HG03432 (cell line): ENCODE results near the gene ZMYND10.
"Not testable (repeated sequence)": the region's sequence is repeated elsewhere in the genome, so short reads cannot be mapped to it uniquely, and the experiment has no call there.

Experiments
- ATAC-seq: cut with Tn5 transposase; IDR thresholded peaks from one replicate; pipeline ENCODE4 v1.9.1; 2021; ENCODE audit warnings: mild to moderate bottlenecking, moderate library complexity; ENCODE audit not compliant: unreplicated experiment

The ZMYND10 gene

DNA sequence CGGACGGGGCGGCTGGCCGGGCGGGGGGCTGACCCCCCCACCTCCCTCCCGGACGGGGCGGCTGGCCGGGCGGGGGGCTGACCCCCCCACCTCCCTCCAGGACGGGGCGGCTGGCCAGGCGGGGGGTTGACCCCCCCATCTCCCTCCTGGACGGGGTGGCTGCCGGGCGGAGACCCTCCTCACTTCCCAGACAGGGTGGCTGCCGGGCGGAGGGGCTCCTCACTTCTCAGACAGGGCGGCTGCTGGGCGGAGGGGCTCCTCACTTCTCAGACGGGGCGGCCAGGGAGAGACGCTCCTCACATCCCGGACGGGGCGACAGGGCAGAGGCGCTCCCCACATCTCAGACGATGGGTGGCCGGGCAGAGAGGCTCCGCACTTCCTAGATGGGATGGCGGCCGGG is 33.5 kb downstream of the ZMYND10 start:
- ATAC-seq: not testable (repeated sequence)

DNA sequence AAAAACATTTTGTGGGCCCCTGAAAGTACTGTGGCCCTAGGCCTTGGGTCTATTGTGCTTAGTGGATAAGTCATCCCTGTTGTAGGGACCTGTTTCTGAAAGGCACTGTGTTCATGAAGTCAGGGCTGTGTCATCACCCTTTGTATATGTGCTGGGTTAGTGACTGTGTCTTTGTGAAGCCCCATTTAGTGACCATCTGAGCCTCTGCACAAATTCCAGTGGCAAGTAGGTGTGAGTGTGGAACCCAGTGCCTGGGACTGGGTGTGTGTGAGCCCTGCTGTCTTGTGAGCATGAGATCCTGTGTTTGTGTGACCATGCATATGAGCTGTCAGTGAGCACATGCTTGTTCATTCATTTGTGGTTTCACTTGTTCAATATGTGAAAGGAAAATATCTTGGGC is 40.9 kb downstream of the ZMYND10 start:
- ATAC-seq: no peak

DNA sequence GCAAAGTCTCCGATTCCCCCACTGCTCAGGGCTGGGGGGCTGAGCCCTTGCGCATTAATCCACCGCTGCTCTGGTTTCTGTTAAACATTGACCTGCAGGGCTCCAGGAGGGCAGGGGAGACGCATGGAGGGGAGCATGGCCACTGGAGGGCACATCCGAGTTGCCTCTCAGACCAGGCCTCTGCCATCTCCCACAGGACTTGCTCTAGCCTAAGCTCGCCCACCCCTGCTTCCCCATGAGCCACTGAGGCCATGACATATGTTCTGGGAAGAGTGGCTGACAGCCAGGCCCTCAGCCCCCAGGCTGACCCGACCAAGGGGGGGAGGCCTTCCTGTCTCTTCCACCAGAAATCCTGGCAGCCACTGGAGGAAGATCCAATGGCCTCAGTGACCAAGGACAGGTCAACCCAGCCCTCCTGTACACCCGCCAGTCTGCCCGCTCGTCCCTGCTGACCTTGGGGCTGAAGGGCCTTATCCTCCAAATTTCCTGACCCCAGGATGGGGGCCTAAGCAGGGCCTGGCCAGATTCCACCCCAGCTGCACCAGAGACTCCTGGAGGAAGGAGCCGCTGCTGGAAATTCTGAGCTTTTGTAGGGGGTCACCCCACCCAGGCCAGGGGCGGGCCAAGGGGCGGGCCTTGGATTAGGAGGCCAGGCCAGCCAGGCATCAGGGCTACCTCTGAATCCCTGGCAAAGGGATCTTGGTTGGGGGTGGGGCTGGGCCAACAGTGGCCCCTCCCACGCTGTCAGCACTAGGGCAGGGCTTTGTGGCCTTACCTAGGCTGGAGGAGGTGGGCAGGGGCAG is 42.3 kb downstream of the ZMYND10 start, which contains the start of gene HYAL1:
Gene HYAL1, minus strand, starts transcription at position 562 of the 803 bp plus-strand sequence. CDS start 618 bp downstream, outside the sequence.
- ATAC-seq: no peak

DNA sequence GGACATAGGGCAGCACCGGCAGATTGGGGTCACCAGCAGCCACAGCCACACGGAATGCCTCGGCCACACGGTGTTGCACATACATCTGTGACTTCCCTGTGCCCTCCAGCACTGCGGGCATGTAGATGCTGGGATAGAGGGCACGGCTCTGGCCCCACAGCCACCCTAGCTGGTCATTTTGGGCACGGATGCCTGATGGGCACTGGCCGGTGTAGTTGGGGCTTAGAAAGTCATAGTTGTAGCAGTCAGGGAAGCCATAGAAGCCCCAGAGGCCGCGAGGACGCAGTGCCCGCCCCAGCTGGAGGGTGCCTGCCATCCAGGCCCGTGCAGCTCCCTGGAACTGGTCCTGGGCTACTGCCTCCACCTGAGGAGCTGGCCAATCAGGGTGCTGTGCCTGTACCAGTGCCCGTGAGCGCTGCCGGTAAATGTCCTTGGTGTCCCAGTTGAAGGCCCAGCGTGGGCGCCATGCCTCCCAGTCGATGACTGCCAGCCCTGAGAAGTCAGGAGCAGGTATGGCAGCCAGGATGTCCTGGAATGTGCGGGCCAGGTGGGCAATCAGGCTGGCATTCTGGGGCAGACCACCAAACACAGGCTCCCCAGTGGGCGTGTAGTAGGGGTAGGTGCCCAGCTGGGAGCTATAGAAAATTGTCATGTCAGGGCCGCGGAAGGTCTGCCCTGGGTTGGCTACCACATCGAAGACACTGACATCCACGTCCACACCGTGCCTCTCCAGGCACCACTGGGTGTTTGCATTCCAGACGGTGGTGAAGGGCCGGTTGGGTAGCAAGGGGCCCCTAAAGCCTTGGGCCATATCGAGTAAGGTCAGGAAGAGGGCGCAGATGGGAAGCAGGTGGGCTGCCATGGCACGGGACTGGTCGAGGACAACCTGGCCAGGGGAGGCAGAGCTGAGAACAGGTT is 43.2 kb downstream of the ZMYND10 start:
- no peak for ATAC-seq

DNA sequence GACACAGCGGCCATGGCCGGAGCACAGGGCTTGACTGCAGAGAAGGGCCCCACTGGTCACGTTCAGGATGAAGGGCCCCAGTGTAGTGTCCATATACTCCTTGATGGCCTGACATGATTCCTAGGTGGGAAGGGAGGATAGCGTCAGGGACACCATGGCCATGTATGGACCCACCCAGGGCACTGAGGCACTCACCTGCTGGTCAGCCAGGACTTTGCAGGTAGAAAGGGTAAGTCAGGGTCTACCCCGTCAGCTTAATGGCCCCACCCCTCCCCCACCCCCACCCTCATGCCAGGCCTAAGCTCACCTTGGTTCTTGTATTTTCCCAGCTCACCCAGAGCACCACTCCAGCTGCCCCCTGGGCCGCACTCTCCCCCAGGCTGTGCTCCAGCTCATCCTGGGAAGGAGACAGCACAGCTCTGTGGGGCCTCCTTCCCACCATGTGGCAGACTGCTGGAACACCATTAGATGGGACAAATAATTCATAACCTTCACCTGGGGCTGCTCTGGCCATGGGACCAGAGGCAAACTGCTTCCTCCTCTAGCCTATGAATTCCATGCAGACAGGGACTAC is 44.8 kb downstream of the ZMYND10 start:
- no peak for ATAC-seq

DNA sequence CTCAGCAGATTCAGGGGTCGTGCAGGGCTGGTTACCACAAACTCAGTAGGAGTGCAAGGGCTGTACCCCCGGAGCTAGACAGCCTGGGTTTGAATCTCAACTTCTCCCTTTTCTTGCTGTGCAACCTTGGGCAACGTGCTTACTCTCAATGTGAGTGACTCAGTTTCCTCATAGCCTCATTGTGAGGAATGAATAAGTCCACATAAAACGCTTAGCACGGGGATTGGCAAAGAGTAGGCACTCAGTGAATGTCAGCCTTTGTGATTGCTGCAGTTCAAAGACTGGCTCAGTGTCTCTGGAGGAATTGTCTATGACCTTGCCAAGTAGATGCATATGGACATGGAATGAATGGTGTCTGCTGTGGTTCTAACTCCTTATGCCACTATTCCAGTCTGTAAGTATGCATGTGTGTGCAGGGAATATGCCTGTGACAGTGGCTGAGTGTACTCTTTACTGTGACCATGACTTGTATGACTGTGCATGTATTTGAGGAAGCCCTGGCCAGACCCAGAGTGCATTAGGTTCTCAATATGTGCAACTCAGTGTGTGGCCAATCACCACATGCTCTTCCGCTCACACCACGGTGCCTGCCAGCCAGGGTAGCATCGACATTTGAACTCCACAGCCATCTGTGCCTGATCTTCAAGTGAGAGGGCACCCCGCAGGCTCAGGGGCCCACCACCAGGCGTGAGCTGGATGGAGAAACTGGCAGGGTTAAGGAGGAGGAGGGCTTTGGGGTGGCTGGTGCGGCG is 45.4 kb downstream of the ZMYND10 start:
- ATAC-seq: no peak

DNA sequence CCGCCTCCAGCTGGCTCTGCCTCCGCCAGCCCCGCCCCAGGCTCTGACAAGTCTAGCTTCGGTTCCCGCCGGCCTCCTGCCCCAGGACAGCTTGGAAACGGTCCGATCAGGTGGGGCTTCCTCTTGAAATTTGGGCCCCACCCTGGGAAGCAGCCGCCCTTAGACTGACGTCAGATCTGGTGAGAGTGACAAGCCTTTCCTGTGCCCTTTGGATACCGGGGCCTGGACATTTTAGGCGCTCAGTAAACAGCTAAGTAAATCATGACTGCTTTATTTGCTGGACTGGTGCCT is 45.9 kb downstream of the ZMYND10 start:
- ATAC-seq: no peak

DNA sequence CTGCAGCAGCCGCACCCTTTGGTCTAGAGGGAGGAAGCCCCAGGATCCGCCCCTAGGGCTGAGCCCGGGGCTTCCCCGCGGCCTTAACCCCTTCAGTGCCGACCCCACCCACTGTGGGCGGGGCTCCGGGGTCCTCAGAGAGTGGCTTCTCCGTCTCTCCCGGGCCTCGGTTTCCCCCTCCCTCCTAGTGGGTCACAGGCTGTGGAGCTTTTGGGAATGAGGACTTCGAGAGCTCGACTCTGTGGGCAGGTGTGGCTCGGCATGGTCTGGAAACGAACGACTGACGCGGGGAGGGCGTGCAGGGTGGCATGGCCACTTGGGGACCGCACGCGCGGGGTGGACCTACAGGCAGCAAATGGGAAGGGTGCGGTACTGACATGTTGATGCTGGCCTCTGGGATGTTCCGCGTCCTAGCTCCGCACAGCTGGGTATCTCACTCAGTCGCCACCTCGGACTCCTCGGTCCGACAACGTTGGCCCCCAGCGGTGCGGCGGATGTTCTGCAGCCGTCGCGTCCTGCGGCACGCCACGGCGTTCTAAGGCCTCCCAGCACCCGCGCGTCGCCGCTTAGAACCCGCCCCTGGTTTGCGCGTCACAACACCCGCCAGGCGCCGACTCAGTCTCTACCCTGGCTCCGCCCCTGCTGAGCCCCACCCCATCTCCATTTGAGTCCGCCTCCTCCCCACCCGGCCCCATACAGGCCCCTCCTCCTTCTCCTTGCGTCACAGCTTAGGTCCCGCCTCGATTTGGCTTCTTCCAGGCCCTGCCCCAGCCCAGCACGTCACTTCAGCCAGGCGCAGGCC is 46.5 kb downstream of the ZMYND10 start, which contains the start of the genes HYAL3 and NAA80:
Gene HYAL3, minus strand, starts transcription at position 570 of the 802 bp plus-strand sequence. CDS start 3,803 bp downstream, outside the sequence.
Gene NAA80, minus strand, starts transcription at position 570 of the 802 bp plus-strand sequence. CDS start 1,942 bp downstream, outside the sequence.
- ATAC-seq: peak; percentile 88

DNA sequence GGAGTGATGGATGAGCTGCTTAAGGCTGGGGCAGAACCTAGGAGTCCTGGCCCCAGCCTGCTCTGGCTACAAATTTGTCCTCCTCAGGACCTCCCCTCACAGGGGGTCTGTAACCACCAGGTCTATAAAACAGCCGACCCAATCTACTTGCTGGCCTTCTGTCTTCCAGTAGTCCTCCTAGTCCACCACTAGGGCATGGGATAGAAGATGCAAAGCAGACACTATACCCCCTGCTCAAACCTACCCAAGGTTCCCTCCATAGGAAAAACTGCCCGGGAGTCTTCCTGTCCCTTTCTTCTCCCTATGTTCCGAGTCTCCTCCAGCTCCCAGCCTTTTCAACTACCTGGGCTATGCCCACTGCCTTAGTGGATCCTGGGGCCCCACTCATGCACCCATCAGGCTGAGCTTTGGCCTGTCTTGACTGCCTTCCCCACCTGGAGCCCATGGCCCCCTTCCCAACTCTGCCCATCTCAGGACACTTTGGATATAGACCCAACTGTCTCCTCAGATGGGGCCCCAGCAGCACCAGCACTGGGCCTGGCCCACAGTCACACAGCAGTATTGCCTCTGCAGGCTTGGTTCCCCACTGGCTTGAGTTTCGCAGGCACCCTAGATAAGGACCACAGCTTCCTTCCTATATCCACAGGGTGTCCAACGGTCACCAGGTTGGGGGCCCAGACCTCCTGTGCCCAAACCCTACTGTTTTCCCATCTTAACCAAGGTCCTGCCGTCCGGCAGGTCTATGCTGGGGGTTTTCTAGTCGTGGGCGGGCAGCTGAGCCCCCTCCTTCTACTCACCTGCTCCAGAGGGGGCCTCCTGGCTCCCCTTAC is 47.4 kb downstream of the ZMYND10 start:
- ATAC-seq: no peak

DNA sequence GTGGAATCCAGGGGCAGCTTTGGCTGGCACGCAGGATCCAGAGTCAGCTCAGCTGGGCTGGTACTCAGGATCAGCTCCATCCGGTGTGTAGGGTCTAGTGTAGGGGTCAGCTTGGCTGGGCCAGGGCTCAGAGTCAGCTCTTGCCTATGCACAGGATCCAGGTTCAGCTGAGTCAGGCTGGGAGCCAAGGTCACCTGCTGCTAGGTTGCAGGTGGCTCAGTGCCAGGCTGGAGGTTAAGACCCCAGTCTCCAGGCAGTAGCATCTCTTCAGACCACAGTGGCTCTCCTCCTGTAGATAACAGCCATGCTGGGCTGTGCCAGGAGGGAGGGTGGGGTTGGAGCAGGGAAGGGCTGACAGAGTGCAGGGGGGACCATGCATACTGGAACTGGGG is 48.2 kb downstream of the ZMYND10 start:
- no peak for ATAC-seq

DNA sequence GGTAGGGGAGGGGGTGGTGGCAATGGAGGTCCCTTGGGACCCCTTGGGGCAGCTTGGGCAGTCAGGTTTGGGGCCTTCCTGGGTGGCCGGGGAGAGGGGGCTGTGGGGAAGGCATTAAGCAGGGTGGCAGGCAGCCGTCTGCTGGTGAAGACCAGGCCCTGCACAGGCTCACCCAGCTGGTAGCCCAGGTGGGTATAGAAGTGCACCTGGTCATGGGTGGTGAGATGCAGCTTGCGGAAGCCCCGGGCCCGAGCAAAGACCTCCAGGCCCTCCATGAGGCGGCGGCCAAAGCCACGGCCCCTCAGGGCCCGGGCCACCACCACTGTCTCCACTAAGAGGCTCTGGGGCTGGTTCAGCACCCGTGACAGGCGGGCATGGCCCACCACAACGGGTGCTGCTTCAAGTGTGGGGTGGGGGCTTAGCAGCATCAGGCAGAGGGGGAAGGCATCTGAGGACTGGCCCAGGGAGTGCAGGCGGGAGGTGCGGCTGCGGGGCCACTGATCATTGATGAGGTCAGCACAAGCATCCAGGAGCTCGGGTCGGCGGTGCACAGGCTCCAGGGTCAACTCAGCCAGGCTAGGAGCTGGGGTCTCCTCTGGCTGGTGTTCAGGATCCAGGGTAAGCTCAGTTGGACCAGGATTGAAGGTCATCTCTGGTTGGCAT is 48.7 kb downstream of the ZMYND10 start:
- ATAC-seq: no peak

DNA sequence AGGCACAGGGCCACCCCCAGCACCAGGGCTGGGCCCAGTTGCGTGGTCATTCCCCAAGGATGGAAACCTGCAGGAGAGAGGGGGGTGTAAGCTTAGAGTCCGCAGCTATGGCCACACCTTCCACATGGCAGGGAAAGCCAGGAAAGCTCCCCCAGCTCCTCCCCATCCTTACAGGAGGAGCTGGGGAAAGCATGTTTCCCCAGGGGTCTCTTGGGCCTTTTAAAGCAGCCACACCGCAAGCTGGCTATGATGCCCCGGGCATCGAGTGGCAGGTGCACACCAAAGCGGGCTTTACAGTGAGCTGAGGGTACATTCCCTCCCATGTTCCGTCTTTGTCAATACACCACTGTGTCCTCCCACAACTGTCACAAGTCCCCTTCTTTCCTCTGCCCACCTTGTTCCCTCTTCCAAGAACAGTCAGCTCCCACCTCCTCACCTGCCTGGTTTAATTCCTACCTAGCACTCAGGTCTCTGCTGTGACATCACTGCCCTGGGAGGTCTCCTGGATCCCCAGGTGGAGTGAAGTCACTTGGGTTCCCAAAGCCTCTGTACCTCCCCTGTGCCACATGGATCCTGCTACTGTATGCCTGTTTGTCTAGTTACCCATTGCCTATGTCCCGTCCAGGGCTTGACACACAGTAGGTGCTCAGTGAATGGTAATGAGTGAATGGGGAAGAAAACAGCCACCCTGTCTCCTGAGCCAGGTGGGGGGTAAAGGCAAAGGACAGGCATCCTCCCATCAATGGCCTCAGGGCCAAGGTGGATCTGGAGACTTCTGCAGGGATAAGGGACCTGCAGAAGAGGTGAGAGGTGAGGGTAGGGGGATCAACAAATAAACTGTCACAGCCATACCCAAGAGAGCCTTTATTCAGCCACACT is 49.7 kb downstream of the ZMYND10 start:
- no peak for ATAC-seq

DNA sequence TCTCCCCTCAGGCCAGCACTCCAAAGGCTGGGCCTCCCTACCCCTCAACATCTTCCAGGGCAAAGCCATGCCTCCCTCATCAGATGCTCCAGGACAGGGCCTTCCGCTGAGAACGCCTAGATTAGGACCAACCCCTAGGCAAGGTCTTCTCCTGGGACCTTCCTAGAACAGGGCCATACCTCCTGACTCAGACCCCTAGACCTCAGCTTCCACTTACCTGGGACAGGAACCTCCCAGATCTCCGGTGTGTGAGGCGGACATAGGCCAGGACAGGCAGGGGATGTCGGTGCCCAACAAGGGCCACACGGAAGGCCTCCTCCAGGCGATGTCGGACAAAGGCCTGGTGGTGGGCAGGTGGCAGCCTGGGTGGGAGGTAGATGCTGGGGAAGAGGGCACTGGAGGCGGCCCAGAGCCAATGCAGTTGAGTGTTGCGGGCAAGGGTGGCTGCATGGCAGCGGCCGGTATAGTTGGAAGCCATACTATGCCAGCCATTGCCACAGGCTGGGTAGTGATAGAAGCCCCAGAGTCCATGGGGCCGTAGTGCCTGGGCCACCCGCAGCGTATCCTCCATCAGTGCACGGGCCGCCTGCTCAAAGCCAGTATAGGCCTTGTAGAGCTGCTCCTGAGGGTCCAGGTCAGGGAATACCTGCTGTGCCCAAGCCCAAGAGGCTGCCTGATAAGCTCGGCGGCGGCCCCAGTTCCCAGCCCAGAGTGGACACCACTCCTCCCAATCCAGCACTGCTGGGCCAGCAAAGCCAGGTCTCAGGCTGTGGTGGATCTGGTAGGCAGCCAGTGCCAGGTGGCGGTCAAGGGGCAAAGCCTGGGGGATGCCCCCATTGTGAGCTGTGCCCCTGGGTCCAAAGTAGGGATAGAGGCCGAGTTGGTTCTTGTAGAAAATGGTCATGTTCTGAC is 50.8 kb downstream of the ZMYND10 start:
- no peak for ATAC-seq

DNA sequence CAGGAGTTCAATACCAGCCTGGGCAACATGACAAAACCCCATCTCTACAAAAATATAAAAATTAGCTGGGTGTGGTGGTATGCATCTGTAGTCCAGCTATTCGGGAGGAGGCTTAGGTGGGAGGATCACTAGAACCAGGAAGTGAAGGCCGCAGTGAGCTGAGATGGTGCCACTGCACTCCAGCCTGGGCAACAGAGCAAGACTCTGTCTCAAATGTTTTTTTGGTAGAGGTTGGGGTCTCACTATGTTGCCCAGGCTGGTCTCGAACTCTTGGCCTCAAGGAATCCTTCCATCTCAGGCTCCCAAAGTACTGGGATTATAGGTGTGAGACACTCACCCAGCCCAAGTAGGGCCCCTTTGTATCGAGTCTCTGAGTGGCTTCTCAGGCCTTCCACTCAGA is 51.4 kb downstream of the ZMYND10 start:
- no peak for ATAC-seq

DNA sequence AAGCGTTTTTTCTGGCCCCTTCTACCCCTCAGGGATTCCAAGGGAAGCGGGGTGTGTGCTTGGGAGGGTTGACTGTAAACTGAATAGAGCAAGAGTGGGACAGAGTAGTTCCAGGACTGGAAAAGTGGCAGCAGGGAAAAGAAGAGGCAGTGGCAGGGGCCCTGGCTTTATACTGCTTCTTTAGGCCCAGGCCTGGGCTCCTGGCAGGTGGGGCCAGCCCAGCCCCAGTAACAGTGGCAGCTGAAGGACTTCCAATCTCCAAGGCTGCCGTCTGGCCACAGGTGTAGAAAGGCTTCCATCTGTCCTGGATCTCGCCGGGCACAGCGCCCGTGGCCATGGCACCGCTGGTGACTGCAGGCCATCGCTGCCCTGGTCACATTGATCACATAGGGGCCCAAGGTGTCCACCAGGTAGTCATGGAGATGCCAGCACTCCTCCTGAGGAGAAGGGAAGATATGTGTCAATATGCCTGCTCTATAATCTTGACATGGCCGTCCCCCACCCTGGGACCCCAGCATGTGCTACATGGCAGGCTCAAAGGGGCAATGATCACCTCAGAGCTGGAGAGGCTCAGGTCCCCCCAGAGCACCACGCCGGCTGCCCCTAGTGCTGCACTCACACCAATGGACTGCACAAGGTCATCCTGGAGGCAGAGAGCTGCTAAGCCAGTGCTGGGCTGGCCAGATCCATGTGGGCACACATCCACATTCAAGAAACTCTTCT is 52.3 kb downstream of the ZMYND10 start:
- no peak for ATAC-seq
